ENCODE data around the gene UHRF2. TPM values are rescaled to one million over a fixed set of nuclear protein-coding genes. Genes with fewer than 3 reads are reported as not detected.

UHRF2 gene
- total RNA-seq, 1 experiment from 2014 or later, result 40.6 TPM

- H3K36me3 ChIP-seq (ENCODE audit: control insufficient read depth in 1 of 2, insufficient read depth in 2 of 2, low read length in 2 of 2), result 0 out of 4 replicates have a peak, but pooled peaks cover 0 to 2% of the 10 kb centered on the region in 2 experiments
- POLR2A ChIA-PET, result no interaction called here
- no peak for TF ChIP-seq JUND (IDR thresholded peaks at IDR 0.05)
- TF ChIP-seq EZH2phosphoT487 (IDR thresholded peaks at IDR 0.05; ENCODE audit: borderline replicate concordance), result no peak
- TF ChIP-seq EGR1 (IDR thresholded peaks at IDR 0.05; ENCODE audit: low read depth), result no peak
- no peak for TF ChIP-seq SRF (IDR thresholded peaks at IDR 0.05; ENCODE audit: low read depth)
- TF ChIP-seq ZBTB33 (IDR thresholded peaks at IDR 0.05; ENCODE audit: extremely low read depth, insufficient replicate concordance, low read length), result no peak
- no peak for TF ChIP-seq REST (IDR thresholded peaks at IDR 0.05; ENCODE audit: low read depth)
- no peak for TF ChIP-seq SP1 (IDR thresholded peaks at IDR 0.05; ENCODE audit: low read depth)
- TF ChIP-seq ZNF274 (IDR thresholded peaks at IDR 0.05; ENCODE audit: low read depth, low read length), result no peak
- H4K20me1 ChIP-seq (ENCODE audit: insufficient read depth), result no peaks in the 10 kb centered on the region
- H3K4me1 ChIP-seq (ENCODE audit: control insufficient read depth in 1 of 2, insufficient read depth in 2 of 2, low read length in 2 of 2), result no peaks in the 10 kb centered on the region
- H3K9me2 ChIP-seq (ENCODE audit: insufficient read depth), result no peaks in the 10 kb centered on the region
- H3K27ac ChIP-seq (ENCODE audit: low read depth, low read length), result no peak overlapping the region
- no peak for DNase-seq (ENCODE audit: low read depth, low spot score)
- no peaks in the 10 kb centered on the region for H3K9me3 ChIP-seq (ENCODE audit: control insufficient read depth in 1 of 2, insufficient read depth in 1 of 2, low read depth in 1 of 2, low read length in 2 of 2)
- H3K4me2 ChIP-seq (ENCODE audit: low read length), result no peak overlapping the region
- RAD21 ChIA-PET (ENCODE audit: low non-redundant PET in 1 of 2, low total read pairs in 2 of 2, uncharacterized antibody in 2 of 2, unreplicated experiment in 2 of 2), result no interaction called here
- H3K27me3 ChIP-seq (ENCODE audit: insufficient read depth, low read length), result no peaks in the 10 kb centered on the region
- no peak overlapping the region for H3K4me3 ChIP-seq (replicated peaks in 1 of 2; ENCODE audit: low read depth in 1 of 2, low read length in 2 of 2)
- intact Hi-C loops (cut with micrococcal nuclease), result no loop called here
- H3K9ac ChIP-seq (ENCODE audit: low read length), result no peak overlapping the region
- H2AFZ ChIP-seq (ENCODE audit: low read depth, low read length, poor library complexity, severe bottlenecking), result no peak overlapping the region
- BruUV-seq (replicated peaks), result no TSS peak
- no peak for ATAC-seq
- CTCF ChIA-PET, result no interaction called here
- peaks cover 100% of the 10 kb centered on the region for H3K79me2 ChIP-seq (ENCODE audit: insufficient read depth, low read length)
These were observed 18.0 kb downstream of the UHRF2 start for GRCh38 chr9:6431038-6431437.
